ENCODE results near the gene SLC2A1. TPM values are rescaled to one million over a fixed set of nuclear protein-coding genes. Genes with fewer than 3 reads are reported as not detected.

SLC2A1 gene
- total and polyA plus RNA-seq, 9 of the 15 experiments (the other 6 are each of a cell fraction or from before 2014, with no cell fraction given) = 12.6 to 153 (median 48.0) TPM

GRCh38 chr1:42952303-42953001, 6.2 kb downstream of the SLC2A1 start (continued):
- TF ChIP-seq CTBP1 (IDR thresholded peaks at IDR 0.05; ENCODE audit: borderline replicate concordance) = peak; percentile 97
- no peak for TF ChIP-seq NFATC3 (IDR thresholded peaks at IDR 0.05)
- TF ChIP-seq ZNF77 (CRISPR knock-in tag; IDR thresholded peaks at IDR 0.05) = no peak
- TF ChIP-seq ZNF175 (CRISPR knock-in tag; IDR thresholded peaks at IDR 0.05; ENCODE audit: low read depth) = no peak
- 0 out of 2 replicates have a peak, but pooled peaks have one; percentile 12 for TF ChIP-seq ZNF561 (CRISPR knock-in tag; conservative IDR thresholded peaks at IDR 0.05)
- no peak for TF ChIP-seq ZNF277 (CRISPR knock-in tag; IDR thresholded peaks at IDR 0.05; ENCODE audit: borderline replicate concordance)
- TF ChIP-seq HCFC1 (IDR thresholded peaks at IDR 0.05; ENCODE audit: low read depth, low read length) = no peak
- TF ChIP-seq RAD21 (CRISPR knock-in tag; conservative IDR thresholded peaks at IDR 0.05 in 1 of 2, IDR thresholded peaks at IDR 0.05 in 1 of 2) = peak in 1 of 2 experiments; percentile 33; a peak in 2 of 4 replicates
- no peak for TF ChIP-seq ZNF282 (CRISPR knock-in tag; IDR thresholded peaks at IDR 0.05)
- TF ChIP-seq BHLHE40 (IDR thresholded peaks at IDR 0.05; ENCODE audit: low read length) = peak; percentile 28; the same call in 1 of the 2 replicates
- TF ChIP-seq BMI1 (IDR thresholded peaks at IDR 0.05; ENCODE audit: low read length) = no peak
- peak; percentile 88 for TF ChIP-seq KLF16 (IDR thresholded peaks at IDR 0.05)
- TF ChIP-seq DLX4 (CRISPR knock-in tag; IDR thresholded peaks at IDR 0.05) = no peak
- no peak for TF ChIP-seq ZNF699 (CRISPR knock-in tag; IDR thresholded peaks at IDR 0.05; ENCODE audit: insufficient replicate concordance)
- TF ChIP-seq NR0B1 (IDR thresholded peaks at IDR 0.05; ENCODE audit: partially characterized antibody) = no peak
- TF ChIP-seq GATAD2A (IDR thresholded peaks at IDR 0.05) = 0 out of 2 replicates have a peak, but pooled peaks have one; percentile 23
- TF ChIP-seq SNRNP70 (optimal IDR thresholded peaks at IDR 0.05; ENCODE audit: low read depth, low read length) = no peak
- TF ChIP-seq WHSC1 (IDR thresholded peaks at IDR 0.05; ENCODE audit: low read length) = no peak
- no peak for TF ChIP-seq ZNF764 (CRISPR knock-in tag; IDR thresholded peaks at IDR 0.05; ENCODE audit: low read depth)
- no peak for TF ChIP-seq ILF3 (IDR thresholded peaks at IDR 0.05; ENCODE audit: borderline replicate concordance)
- peak; percentile 83 for TF ChIP-seq DMBX1 (CRISPR knock-in tag; IDR thresholded peaks at IDR 0.05; ENCODE audit: borderline replicate concordance)
- no peak for TF ChIP-seq CHAMP1 (IDR thresholded peaks at IDR 0.05)
- TF ChIP-seq HDGF (IDR thresholded peaks at IDR 0.05) = no peak; the same call in 1 of the 2 replicates
- TF ChIP-seq HNRNPUL1 (IDR thresholded peaks at IDR 0.05; ENCODE audit: low read length) = no peak
